AG04449 (cell line): ENCODE measurements around the gene RGS6.

Experiments
- CTCF ChIA-PET: fragments of 350-600 bp; formaldehyde crosslinking; extraction: SDS; loops from one replicate; lab custom pipeline; 2021; ENCODE audit warnings: antibody characterized with exemption; lab: Yijun Ruan, JAX
- POLR2A ChIA-PET: fragments of 400-600, 350-600 bp; formaldehyde crosslinking; extraction: SDS; loops from one replicate; lab custom pipeline; 2020; ENCODE audit warnings: antibody characterized with exemption, inconsistent platforms; lab: Yijun Ruan, JAX
- DNase-seq: peaks from one replicate; pipeline ENCODE4 v3.0.0-alpha.2; 2010; ENCODE audit warnings: low read depth, low spot score
- H3K4me3 ChIP-seq: 2 replicates; pipeline ENCODE4 v1.5.1; 2011; ENCODE audit warnings: low read depth, mild to moderate bottlenecking, control low read depth, low read length
- TF ChIP-seq, protein P1 (sequence below): IDR thresholded peaks from one replicate; pipeline ENCODE4 v1.5.1; 2011; ENCODE audit warnings: mild to moderate bottlenecking, moderate library complexity, low read length, control low read depth, inconsistent platforms; ENCODE audit not compliant: insufficient read depth; ENCODE audit errors: missing control alignments

RGS6 gene

DNA sequence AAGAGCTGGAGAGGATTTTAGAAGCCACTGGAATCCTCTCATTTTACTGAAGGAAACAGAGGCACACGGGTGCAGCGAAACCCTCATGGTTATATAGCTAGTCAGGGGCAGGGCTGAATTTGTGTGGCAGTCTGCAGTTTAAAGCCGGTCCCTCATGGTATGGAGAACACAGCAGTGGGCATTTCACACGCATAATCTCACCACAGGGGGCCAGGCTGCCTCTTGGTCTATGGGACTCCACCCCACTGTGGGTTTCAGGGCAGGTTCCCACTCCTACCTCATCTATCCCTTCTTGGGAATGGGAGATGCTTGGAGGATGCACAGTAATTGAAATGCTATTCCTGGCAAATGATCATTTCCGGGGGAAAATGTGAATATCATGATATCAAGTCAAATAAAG is 400.6 kb downstream of the RGS6 start:
- DNase-seq: no peak
- CTCF ChIA-PET: no interaction called here
- H3K4me3 ChIP-seq: no peak overlapping the region
- POLR2A ChIA-PET: no interaction called here
- TF ChIP-seq, protein P1, sequence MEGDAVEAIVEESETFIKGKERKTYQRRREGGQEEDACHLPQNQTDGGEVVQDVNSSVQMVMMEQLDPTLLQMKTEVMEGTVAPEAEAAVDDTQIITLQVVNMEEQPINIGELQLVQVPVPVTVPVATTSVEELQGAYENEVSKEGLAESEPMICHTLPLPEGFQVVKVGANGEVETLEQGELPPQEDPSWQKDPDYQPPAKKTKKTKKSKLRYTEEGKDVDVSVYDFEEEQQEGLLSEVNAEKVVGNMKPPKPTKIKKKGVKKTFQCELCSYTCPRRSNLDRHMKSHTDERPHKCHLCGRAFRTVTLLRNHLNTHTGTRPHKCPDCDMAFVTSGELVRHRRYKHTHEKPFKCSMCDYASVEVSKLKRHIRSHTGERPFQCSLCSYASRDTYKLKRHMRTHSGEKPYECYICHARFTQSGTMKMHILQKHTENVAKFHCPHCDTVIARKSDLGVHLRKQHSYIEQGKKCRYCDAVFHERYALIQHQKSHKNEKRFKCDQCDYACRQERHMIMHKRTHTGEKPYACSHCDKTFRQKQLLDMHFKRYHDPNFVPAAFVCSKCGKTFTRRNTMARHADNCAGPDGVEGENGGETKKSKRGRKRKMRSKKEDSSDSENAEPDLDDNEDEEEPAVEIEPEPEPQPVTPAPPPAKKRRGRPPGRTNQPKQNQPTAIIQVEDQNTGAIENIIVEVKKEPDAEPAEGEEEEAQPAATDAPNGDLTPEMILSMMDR: no peak

DNA sequence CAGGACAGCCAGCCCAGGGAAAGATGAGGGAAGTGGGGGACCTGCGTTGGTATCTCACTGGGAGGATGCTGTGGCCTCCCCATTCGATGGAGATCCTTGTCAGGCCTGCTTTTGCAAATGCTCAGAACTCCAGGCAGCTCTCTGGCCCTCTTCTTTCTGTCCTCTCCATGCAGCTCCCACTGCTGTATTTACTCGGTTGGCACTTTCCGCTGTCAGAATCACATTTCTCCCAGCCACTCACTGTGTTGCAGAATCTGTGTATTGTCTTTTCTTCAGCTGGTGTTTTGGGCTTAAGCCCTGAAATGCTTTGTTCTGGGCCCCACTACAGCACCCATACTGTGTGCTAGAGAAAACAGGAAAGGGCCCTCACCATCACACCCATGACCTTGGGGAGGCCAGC is 401.1 kb downstream of the RGS6 start:
- H3K4me3 ChIP-seq: no peak overlapping the region
- DNase-seq: no peak
- TF ChIP-seq, protein P1: no peak
- ChIA-PET POLR2A (no interaction called here), CTCF (no interaction called here)

DNA sequence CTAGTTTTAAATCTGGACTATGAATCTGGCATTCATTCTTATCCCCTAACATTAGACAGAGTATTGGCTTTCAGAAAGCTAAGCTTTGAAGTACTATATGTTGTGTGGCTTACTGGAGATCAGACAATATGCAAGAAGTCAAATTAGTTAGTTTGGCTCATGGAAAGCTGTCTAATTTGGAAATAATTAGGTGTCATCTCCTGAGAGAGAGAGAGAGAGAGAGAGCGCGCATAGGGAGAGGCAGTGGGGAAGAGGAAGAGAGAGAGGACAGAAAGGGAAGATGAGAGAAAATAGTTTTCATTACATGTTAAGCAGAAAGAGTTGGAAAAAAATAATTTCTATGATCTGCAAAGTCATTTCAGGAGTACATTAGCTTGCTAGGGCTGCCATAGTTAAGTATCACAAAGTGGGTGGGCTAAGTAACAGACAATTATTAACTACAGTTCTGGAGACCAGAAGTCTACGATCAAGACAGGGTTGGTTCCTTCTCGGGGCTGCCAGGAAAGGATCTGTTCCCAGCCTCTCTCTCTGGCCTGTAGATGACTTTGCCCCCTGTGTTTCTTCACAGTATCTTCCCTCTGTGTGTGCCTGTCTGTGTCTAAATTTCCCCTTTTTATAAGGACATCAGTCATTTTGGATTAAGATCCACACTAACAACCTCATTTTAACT is 404.2 kb downstream of the RGS6 start:
- CTCF ChIA-PET: no interaction called here
- POLR2A ChIA-PET: no interaction called here
- H3K4me3 ChIP-seq: no peak overlapping the region
- no peak for DNase-seq
- TF ChIP-seq, protein P1: no peak

DNA sequence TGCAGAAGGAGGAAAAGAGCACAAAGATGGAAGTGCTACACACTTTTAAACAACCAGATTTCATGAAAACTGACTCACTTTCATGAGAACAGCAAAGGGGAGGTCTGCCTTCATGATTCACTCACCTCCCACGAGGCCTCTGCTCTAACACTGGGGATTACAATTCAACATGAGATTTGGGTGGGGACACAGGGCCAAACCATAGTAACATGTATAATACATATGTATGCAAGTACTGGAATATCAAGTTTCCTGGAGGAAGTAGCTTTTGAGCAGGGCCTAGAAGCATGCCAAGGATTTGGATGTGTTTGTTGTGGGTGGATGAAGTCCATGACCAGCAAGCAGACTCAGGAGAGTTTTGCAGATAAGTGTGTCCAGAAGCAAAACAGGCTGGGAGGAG is 409.0 kb downstream of the RGS6 start:
- DNase-seq: no peak
- ChIA-PET CTCF (no interaction called here), POLR2A (no interaction called here)
- TF ChIP-seq, protein P1: no peak
- no peak overlapping the region for H3K4me3 ChIP-seq

DNA sequence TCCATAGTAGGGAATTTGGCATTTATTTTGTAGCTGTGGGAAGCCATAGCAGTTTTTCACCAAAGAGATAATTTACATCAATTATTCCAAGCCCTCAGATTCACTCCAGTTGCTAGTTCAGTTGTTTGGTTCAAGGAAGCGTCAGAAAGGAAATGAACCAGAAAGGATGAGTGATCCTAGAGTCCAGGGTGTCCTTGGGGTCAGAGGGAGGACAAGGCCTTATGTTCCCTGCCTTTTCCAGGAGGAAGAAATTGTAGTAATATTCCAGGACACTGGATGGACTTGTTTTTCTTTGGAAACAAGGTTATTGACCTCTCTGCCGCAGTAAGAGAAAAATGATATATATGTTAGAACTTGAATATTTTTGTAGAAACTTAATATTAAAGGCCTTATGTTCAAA is 409.5 kb downstream of the RGS6 start:
- POLR2A ChIA-PET: no interaction called here
- CTCF ChIA-PET: no interaction called here

DNA sequence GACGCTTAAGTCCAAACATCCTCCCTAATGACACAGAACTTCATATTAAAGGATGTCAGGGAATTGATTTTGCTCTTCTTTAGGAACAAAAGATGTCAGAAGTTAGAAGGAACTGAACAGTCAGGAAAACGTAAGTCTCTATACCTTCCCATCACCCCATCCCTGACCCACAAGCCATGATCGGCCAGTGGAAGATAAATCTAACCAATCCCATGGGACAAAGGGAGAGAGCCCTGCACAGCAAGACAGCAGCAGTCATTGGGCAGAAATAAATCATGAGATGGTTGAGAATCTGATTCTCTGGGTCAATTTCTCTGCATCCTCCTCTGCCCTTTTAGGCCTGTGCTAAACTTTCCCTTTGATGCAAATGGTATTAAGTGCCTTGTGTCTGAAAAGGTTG is 414.9 kb downstream of the RGS6 start:
- TF ChIP-seq, protein P1: no peak
- DNase-seq: no peak
- ChIA-PET POLR2A (no interaction called here), CTCF (no interaction called here)
- H3K4me3 ChIP-seq: no peak overlapping the region

More for the DNA sequence above, 409.5 kb downstream of the RGS6 start:
- H3K4me3 ChIP-seq: no peak overlapping the region
- TF ChIP-seq, protein P1: no peak
- no peak for DNase-seq
